Endodermal cell (in vitro differentiated cells): ENCODE data around the gene PLA2G15. TPM values are rescaled to one million over a fixed set of nuclear protein-coding genes. Genes with fewer than 3 reads are reported as not detected.

Experiments
- DNase-seq: peaks from one replicate; pipeline ENCODE4 v3.0.0-alpha.2; 2017
- H3K27ac ChIP-seq: 2 replicates; pipeline ENCODE4 v1.5.1; 2013; ENCODE audit warnings: mild to moderate bottlenecking, low read depth, low read length, moderate library complexity
- H3K27me3 ChIP-seq: 2 replicates; pipeline ENCODE4 v1.6.1; 2013; ENCODE audit warnings: mild to moderate bottlenecking, low read length, moderate library complexity; ENCODE audit not compliant: insufficient read depth, control insufficient read depth, poor library complexity, severe bottlenecking
- H3K36me3 ChIP-seq: 2 replicates; pipeline ENCODE4 v1.7.0; 2013; ENCODE audit warnings: mild to moderate bottlenecking, low read length, moderate library complexity; ENCODE audit not compliant: control insufficient read depth, insufficient read depth
- H3K4me1 ChIP-seq: one replicate; pipeline ENCODE4 v1.7.0; 2013; ENCODE audit warnings: low read length; ENCODE audit not compliant: control insufficient read depth, insufficient read depth
- H3K4me3 ChIP-seq: 2 replicates; pipeline ENCODE4 v1.5.1; 2013; ENCODE audit warnings: mild to moderate bottlenecking, low read length, moderate library complexity
- H3K9ac ChIP-seq: 2 replicates; pipeline ENCODE4 v1.6.1; 2013; ENCODE audit warnings: mild to moderate bottlenecking, low read length, moderate library complexity; ENCODE audit not compliant: poor library complexity, severe bottlenecking; ENCODE audit errors: extremely low read depth
- H3K9me3 ChIP-seq: 2 replicates; pipeline ENCODE4 v1.6.1; 2013; ENCODE audit warnings: mild to moderate bottlenecking, low read length, moderate library complexity; ENCODE audit not compliant: control insufficient read depth
- H3K27ac Mint-ChIP-seq: 2 replicates; pipeline ENCODE4 v1.8.0; 2020; ENCODE audit warnings: mixed read lengths
- H3K27me3 Mint-ChIP-seq: 2 replicates; pipeline ENCODE4 v1.8.0; 2021; ENCODE audit warnings: mild to moderate bottlenecking, mixed read lengths; ENCODE audit not compliant: insufficient read depth
- H3K36me3 Mint-ChIP-seq: 2 replicates; pipeline ENCODE4 v1.8.0; 2020; ENCODE audit warnings: low read depth, mixed read lengths
- H3K4me1 Mint-ChIP-seq: 2 replicates; pipeline ENCODE4 v1.8.0; 2020; ENCODE audit warnings: mixed read lengths
- H3K4me3 Mint-ChIP-seq: 2 replicates; pipeline ENCODE4 v1.8.0; 2020; ENCODE audit warnings: mild to moderate bottlenecking, moderate library complexity, mixed read lengths
- H3K9me3 Mint-ChIP-seq: 2 replicates; pipeline ENCODE4 v1.8.0; 2020; ENCODE audit warnings: mild to moderate bottlenecking, mixed read lengths
- WGBS, 2 experiments: methylation state at CpG; one replicate each; pipeline versions ENCODE4 v1.1.5 to v1.1.7; 2013; ENCODE audit warnings: missing lambda C conversion rate in 2 of 2, mixed read lengths in 1 of 2; ENCODE audit not compliant: insufficient coverage in 1 of 2, insufficient read length in 1 of 2; 5-methylcytosine and 5-hydroxymethylcytosine counted together
- total RNA-seq, 2 donors: library from RNA; stranded (reverse); fragmentation: NEBNext Ultra II Directional in 1 of 2; extraction: Animal tissue kit (Norgen Biotek cat#: 25700) in 1 of 2; gene quantifications; 2 replicates in 1 of 2; 3 replicates in 1 of 2; pipeline ENCODE4 v1.2.1, GENCODE V29; 2021
- TF ChIP-seq, protein P1 (sequence below): fragments of 200-600 bp; sonication (generic); conservative IDR thresholded peaks from 2 replicates; pipeline ENCODE4 v1.5.0; 2021; ENCODE audit warnings: antibody characterized with exemption, mild to moderate bottlenecking

The PLA2G15 gene
- total RNA-seq, 2 donors from 2014 or later, result 8.7 to 10.0 TPM

DNA sequence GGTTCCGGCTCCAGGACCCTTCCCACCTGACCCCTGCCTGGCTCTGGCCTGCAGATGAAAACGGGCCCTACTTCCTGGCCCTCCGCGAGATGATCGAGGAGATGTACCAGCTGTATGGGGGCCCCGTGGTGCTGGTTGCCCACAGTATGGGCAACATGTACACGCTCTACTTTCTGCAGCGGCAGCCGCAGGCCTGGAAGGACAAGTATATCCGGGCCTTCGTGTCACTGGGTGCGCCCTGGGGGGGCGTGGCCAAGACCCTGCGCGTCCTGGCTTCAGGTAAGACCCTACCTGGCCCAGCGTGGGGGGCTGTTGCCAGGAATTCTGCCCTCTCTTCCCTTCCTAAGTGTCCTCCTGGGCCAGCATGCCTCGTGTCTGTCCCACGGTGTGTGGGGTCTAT lies 10.5 kb downstream of the PLA2G15 start:
- no peak overlapping the region for H3K4me3 Mint-ChIP-seq
- H3K9me3 Mint-ChIP-seq, result no peaks in the 10 kb centered on the region
- no peaks in the 10 kb centered on the region for H3K27me3 ChIP-seq
- DNase-seq, result no peak
- no peak overlapping the region for H3K4me3 ChIP-seq
- no peaks in the 10 kb centered on the region for H3K4me1 Mint-ChIP-seq
- no peaks in the 10 kb centered on the region for H3K9me3 ChIP-seq
- 93 to 98% methylated on average over 10 to 18 of the region's 18 CpGs for WGBS, 2 experiments
- H3K4me1 ChIP-seq, result no peaks in the 10 kb centered on the region
- TF ChIP-seq, protein P1, sequence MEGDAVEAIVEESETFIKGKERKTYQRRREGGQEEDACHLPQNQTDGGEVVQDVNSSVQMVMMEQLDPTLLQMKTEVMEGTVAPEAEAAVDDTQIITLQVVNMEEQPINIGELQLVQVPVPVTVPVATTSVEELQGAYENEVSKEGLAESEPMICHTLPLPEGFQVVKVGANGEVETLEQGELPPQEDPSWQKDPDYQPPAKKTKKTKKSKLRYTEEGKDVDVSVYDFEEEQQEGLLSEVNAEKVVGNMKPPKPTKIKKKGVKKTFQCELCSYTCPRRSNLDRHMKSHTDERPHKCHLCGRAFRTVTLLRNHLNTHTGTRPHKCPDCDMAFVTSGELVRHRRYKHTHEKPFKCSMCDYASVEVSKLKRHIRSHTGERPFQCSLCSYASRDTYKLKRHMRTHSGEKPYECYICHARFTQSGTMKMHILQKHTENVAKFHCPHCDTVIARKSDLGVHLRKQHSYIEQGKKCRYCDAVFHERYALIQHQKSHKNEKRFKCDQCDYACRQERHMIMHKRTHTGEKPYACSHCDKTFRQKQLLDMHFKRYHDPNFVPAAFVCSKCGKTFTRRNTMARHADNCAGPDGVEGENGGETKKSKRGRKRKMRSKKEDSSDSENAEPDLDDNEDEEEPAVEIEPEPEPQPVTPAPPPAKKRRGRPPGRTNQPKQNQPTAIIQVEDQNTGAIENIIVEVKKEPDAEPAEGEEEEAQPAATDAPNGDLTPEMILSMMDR, result no peak
- no peaks in the 10 kb centered on the region for H3K27me3 Mint-ChIP-seq
- no peak overlapping the region for H3K27ac Mint-ChIP-seq
- H3K36me3 ChIP-seq, result no peaks in the 10 kb centered on the region
- peaks cover 13% of the 10 kb centered on the region for H3K36me3 Mint-ChIP-seq
- no peak overlapping the region for H3K27ac ChIP-seq
- H3K9ac ChIP-seq, result no peak overlapping the region

DNA sequence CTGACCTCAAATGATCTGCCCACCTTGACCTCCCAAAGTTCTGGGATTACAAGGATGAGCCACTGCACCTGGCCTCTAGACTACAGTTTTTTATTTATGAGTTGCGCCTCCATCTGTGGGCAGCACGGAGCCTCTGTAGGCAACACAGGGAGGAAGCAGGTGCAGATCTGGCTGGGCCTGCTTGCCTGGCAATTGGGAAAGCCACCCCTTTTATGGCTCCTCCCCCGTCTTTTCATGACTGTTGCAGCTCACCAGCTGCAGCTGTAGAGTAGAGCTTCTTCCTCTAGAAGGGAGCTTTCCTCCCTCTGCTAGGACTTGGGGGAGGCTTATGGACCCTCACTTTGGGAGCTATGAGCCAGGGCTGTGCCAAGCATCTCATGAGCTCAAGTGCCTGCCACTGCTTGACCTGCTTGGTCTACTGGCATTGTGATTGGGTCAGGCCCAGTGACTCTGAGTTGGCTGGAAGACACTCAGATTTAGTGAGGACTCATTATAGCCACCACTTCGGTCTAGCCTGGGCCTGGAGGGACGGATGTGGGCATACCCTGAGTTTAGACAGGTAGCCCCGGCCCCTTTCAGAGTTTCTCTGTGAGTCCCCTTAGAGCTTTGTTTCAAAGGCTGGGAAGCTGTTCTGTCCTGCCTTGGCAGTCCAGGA lies 12.2 kb downstream of the PLA2G15 start:
- Histone ChIP-seq H3K27me3 (no peaks in the 10 kb centered on the region), H3K36me3 (no peaks in the 10 kb centered on the region), H3K4me3 (no peak overlapping the region), H3K9me3 (no peaks in the 10 kb centered on the region), H3K27ac (peak overlapping the region; percentile 18), H3K4me1 (no peaks in the 10 kb centered on the region), H3K9ac (no peak overlapping the region)
- Mint-ChIP-seq H3K9me3 (no peaks in the 10 kb centered on the region), H3K4me1 (no peaks in the 10 kb centered on the region), H3K27ac (no peak overlapping the region), H3K4me3 (no peak overlapping the region), H3K27me3 (no peaks in the 10 kb centered on the region), H3K36me3 (peaks cover 6% of the 10 kb centered on the region)
- no peak for DNase-seq
- TF ChIP-seq, protein P1, result no peak
- WGBS, 2 experiments, result 87 to 93% methylated on average over 6 of the region's 6 CpGs

DNA sequence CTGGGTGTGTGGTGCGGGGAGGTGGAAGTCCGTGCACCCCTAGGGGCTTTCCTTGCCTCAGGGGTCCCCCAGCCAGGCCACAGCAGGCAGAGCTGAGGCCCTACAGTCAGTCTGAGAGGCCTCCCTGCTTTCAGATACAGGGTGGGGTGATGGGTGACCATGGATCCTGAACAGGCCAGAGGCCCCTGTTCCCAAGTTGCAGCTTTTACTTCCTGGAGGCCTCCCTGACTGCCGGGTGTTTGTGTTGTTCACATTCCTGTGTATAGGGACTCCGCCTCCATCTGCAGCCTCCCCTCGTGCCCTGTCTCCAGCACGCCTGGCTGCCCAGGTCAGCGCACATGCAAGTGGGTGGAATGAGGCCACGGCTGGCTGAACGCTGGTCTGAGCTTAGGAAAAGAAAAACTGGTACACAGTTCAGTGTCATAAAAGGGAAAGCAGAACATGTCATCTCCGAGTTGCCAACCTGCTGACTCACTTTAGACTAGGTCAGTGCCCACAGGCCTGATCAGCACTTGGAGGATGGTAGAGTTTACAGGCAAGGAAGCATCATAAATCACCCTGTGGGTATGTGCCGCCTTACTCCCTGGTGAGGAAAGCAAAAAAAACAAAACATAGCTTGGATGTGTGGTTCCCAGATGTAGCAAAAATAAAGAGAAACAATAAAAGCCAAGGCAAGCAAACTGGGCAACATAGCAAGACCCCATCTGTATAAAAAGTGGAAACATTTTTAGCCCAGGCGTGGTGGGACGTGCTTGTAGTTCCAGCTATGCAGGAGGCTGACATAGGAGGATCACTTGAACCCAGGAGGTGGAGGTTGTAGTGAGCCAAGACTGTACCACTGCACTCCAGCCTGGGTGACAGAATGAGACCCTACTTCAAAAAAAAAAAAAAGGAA lies 13.0 kb downstream of the PLA2G15 start:
- Histone ChIP-seq H3K4me3 (no peak overlapping the region), H3K27me3 (no peaks in the 10 kb centered on the region), H3K9me3 (no peaks in the 10 kb centered on the region), H3K4me1 (no peaks in the 10 kb centered on the region), H3K9ac (no peak overlapping the region), H3K36me3 (no peaks in the 10 kb centered on the region), H3K27ac (peak overlapping the region; percentile 18)
- Mint-ChIP-seq H3K27me3 (peaks cover 2% of the 10 kb centered on the region), H3K27ac (no peak overlapping the region), H3K4me3 (no peak overlapping the region), H3K4me1 (no peaks in the 10 kb centered on the region), H3K36me3 (peaks cover 6% of the 10 kb centered on the region), H3K9me3 (no peaks in the 10 kb centered on the region)
- DNase-seq, result no peak
- TF ChIP-seq, protein P1, result no peak
- WGBS, 2 experiments, result 89 to 90% methylated on average over 10 to 13 of the region's 13 CpGs
